Measurements from ENCODE around the gene MIGA2.
"Not testable (repeated sequence)": the region's sequence is repeated elsewhere in the genome, so short reads cannot be mapped to it uniquely, and the experiment has no call there.

MIGA2 gene

GRCh38 chr9:129102791-129103594, 66.6 kb downstream of the MIGA2 start:
- DNase-seq: peak in 1 of 2 experiments; percentile 71

GRCh38 chr9:129103595-129103965, 67.2 kb downstream of the MIGA2 start:
- no peak for DNase-seq

GRCh38 chr9:129104051-129104450, 67.6 kb downstream of the MIGA2 start:
- DNase-seq: no peak

GRCh38 chr9:129105857-129106694, 69.7 kb downstream of the MIGA2 start:
- no peak for DNase-seq

GRCh38 chr9:129107651-129108050, 71.2 kb downstream of the MIGA2 start:
- no peak for DNase-seq

- DNase-seq: no peak
Measured at GRCh38 chr9:129108083-129108804, 71.8 kb downstream of the MIGA2 start.

- DNase-seq: no peak
Measured at GRCh38 chr9:129108805-129109536, 72.5 kb downstream of the MIGA2 start.

- peak in 1 of 2 experiments; percentile 11 for DNase-seq
Measured at GRCh38 chr9:129109537-129109903, 73.1 kb downstream of the MIGA2 start.

GRCh38 chr9:129109952-129110739, 73.7 kb downstream of the MIGA2 start:
- peak in 1 of 2 experiments; percentile 12 for DNase-seq

- DNase-seq: peak; percentile 61 to 91
Measured at GRCh38 chr9:129110740-129111527, 74.5 kb downstream of the MIGA2 start, which contains the start of the genes CRAT and PTPA. Gene CRAT (minus strand): TSS chr9:129110793. CDS start chr9:129110509, 284 bp downstream. Gene PTPA (plus strand): TSS chr9:129111415. CDS start chr9:129111601, 186 bp downstream.

GRCh38 chr9:129111528-129112151, 75.2 kb downstream of the MIGA2 start:
- peak in 1 of 2 experiments; percentile 25 for DNase-seq

GRCh38 chr9:129112526-129112925, 76.1 kb downstream of the MIGA2 start:
- DNase-seq: not testable (repeated sequence)

GRCh38 chr9:129113645-129114304, 77.3 kb downstream of the MIGA2 start:
- DNase-seq: no peak

- no peak for DNase-seq
Measured at GRCh38 chr9:129118799-129119198, 82.4 kb downstream of the MIGA2 start.

- DNase-seq: no peak
Measured at GRCh38 chr9:129121483-129121882, 85.1 kb downstream of the MIGA2 start.
